ENCODE results near the gene GPC6.

Gene GPC6

GRCh38 chr13:93325303-93326233, 99.0 kb downstream of the GPC6 start:
- peak; percentile 61 for DNase-seq

- peak; percentile 61 for DNase-seq
These were observed 99.7 kb downstream of the GPC6 start for GRCh38 chr13:93326234-93326811.

GRCh38 chr13:93328943-93329342, 102.3 kb downstream of the GPC6 start:
- DNase-seq, result no peak

- DNase-seq, result peak; percentile 31
These were observed 110.1 kb downstream of the GPC6 start for GRCh38 chr13:93336728-93337127.

GRCh38 chr13:93338030-93338429, 111.4 kb downstream of the GPC6 start:
- DNase-seq, result no peak

- DNase-seq, result no peak
These were observed 112.3 kb downstream of the GPC6 start for GRCh38 chr13:93338906-93339305.

- DNase-seq, result no peak
These were observed 112.9 kb downstream of the GPC6 start for GRCh38 chr13:93339550-93339949.

- no peak for DNase-seq
These were observed 114.9 kb downstream of the GPC6 start for GRCh38 chr13:93341517-93341916.

- DNase-seq, result no peak
These were observed 116.5 kb downstream of the GPC6 start for GRCh38 chr13:93343097-93343496.

- no peak for DNase-seq
These were observed 117.6 kb downstream of the GPC6 start for GRCh38 chr13:93344048-93344705.

- DNase-seq, result no peak
These were observed 118.4 kb downstream of the GPC6 start for GRCh38 chr13:93345024-93345423.

- DNase-seq, result no peak
These were observed 119.2 kb downstream of the GPC6 start for GRCh38 chr13:93345770-93346169.

- no peak for DNase-seq
These were observed 126.0 kb downstream of the GPC6 start for GRCh38 chr13:93352616-93353015.

- DNase-seq, result peak; percentile 51
These were observed 128.5 kb downstream of the GPC6 start for GRCh38 chr13:93355094-93355493.

- peak; percentile 94 for DNase-seq
These were observed 129.9 kb downstream of the GPC6 start for GRCh38 chr13:93356469-93356868.

GRCh38 chr13:93360021-93360420, 133.4 kb downstream of the GPC6 start:
- peak; percentile 47 for DNase-seq

- peak; percentile 75 for DNase-seq
These were observed 135.1 kb downstream of the GPC6 start for GRCh38 chr13:93361703-93362102.

GRCh38 chr13:93364166-93364565, 137.6 kb downstream of the GPC6 start:
- DNase-seq, result no peak

- no peak for DNase-seq
These were observed 141.7 kb downstream of the GPC6 start for GRCh38 chr13:93368296-93368695.

GRCh38 chr13:93368718-93369117, 142.1 kb downstream of the GPC6 start:
- DNase-seq, result peak; percentile 98

GRCh38 chr13:93372856-93373255, 146.2 kb downstream of the GPC6 start:
- peak; percentile 73 for DNase-seq

- DNase-seq, result peak; percentile 56
These were observed 148.9 kb downstream of the GPC6 start for GRCh38 chr13:93375491-93375890.

- DNase-seq, result peak; percentile 32
These were observed 150.6 kb downstream of the GPC6 start for GRCh38 chr13:93377196-93377595.

GRCh38 chr13:93378184-93378583, 151.6 kb downstream of the GPC6 start:
- DNase-seq, result peak; percentile 88

All from NCI-H69 (cell line).